ENCODE measurements around the gene SERTM1. TPM values are rescaled to one million over a fixed set of nuclear protein-coding genes. Genes with fewer than 3 reads are reported as not detected.

SERTM1 gene
- polyA plus RNA-seq, 2 of the 4 experiments (the other 2 are of a cell fraction), result not detected

GRCh38 chr13:36673352-36673751 is 468 bp upstream of the SERTM1 start:
- 79% methylated on average over 11 of the region's 11 CpGs for whole genome bisulfite sequencing (ENCODE audit: missing lambda C conversion rate)
- ChIA-PET POLR2A (no interaction called here), CTCF (no interaction called here)
- Histone ChIP-seq H3K27ac (no peak overlapping the region), H3K4me3 (no peak overlapping the region), H3K4me2 (peak overlapping the region; percentile 46; the same call in 1 of the 3 replicates), H3K9me3 (no peaks in the 10 kb centered on the region), H3K4me1 (no peaks in the 10 kb centered on the region)
- DNase-seq (ENCODE audit: low read depth in 1 of 2, low spot score in 1 of 2), result no peak
- no peak for ATAC-seq
- TF ChIP-seq HMGXB4 (CRISPR knock-in tag; IDR thresholded peaks at IDR 0.05; ENCODE audit: borderline replicate concordance), result no peak
- no peak for TF ChIP-seq USF2 (IDR thresholded peaks at IDR 0.05)
- TF ChIP-seq RARB (CRISPR knock-in tag; IDR thresholded peaks at IDR 0.05), result no peak
- no peak for TF ChIP-seq FOSB (CRISPR knock-in tag; IDR thresholded peaks at IDR 0.05)
- TF ChIP-seq CHD2 (IDR thresholded peaks at IDR 0.05; ENCODE audit: low read length, partially characterized antibody), result no peak
- TF ChIP-seq POLR2A (IDR thresholded peaks at IDR 0.05; ENCODE audit: low read length), result no peak
- TF ChIP-seq GATA3 (IDR thresholded peaks at IDR 0.05; ENCODE audit: borderline replicate concordance), result no peak
- TF ChIP-seq CEBPB (IDR thresholded peaks at IDR 0.05), result no peak
- TF ChIP-seq RNF2 (IDR thresholded peaks at IDR 0.05; ENCODE audit: borderline replicate concordance, low read depth), result no peak
- no peak for TF ChIP-seq NFE2L2 (conservative IDR thresholded peaks at IDR 0.05; ENCODE audit: low read length)
- TF ChIP-seq BHLHE40 (IDR thresholded peaks at IDR 0.05; ENCODE audit: low read depth, low read length), result no peak
- no peak for TF ChIP-seq ZC3H11A (IDR thresholded peaks at IDR 0.05)
- no peak for TF ChIP-seq CHD4 (IDR thresholded peaks at IDR 0.05; ENCODE audit: borderline replicate concordance)
- no peak for TF ChIP-seq HEYL (CRISPR knock-in tag; IDR thresholded peaks at IDR 0.05)
- no peak for TF ChIP-seq HES2 (IDR thresholded peaks at IDR 0.05)
- FAIRE-seq, result no peak

- Histone ChIP-seq H3K4me1 (no peaks in the 10 kb centered on the region), H3K4me3 (no peak overlapping the region), H3K4me2 (peak overlapping the region; percentile 46), H3K9me3 (no peaks in the 10 kb centered on the region), H3K27ac (no peak overlapping the region)
- DNase-seq (ENCODE audit: low read depth in 1 of 2, low spot score in 1 of 2) (no peak), FAIRE-seq (no peak), ATAC-seq (peak in 1 of 2 experiments; percentile 45; a peak in 3 of 6 replicates)
- ChIA-PET POLR2A (no interaction called here), CTCF (no interaction called here)
- 13% methylated on average over 14 of the region's 33 CpGs for WGBS (ENCODE audit: missing lambda C conversion rate)
- no peak for TF ChIP-seq EHMT2 (IDR thresholded peaks at IDR 0.05; ENCODE audit: low read depth)
- no peak for TF ChIP-seq FOXS1 (CRISPR knock-in tag; IDR thresholded peaks at IDR 0.05)
- TF ChIP-seq RNF2 (IDR thresholded peaks at IDR 0.05; ENCODE audit: borderline replicate concordance, low read depth), result no peak
- no peak for TF ChIP-seq ATOH8 (CRISPR knock-in tag; IDR thresholded peaks at IDR 0.05; ENCODE audit: low read depth)
- TF ChIP-seq HOXB13 (CRISPR knock-in tag; IDR thresholded peaks at IDR 0.05; ENCODE audit: low read depth), result no peak
- no peak for TF ChIP-seq RCOR1 (IDR thresholded peaks at IDR 0.05; ENCODE audit: low read depth, low read length)
- no peak for TF ChIP-seq KDM5A (IDR thresholded peaks at IDR 0.05)
- TF ChIP-seq MAX (IDR thresholded peaks at IDR 0.05), result no peak
- no peak for TF ChIP-seq CBX8 (IDR thresholded peaks at IDR 0.05)
- no peak for TF ChIP-seq MYC (IDR thresholded peaks at IDR 0.05; ENCODE audit: borderline replicate concordance, low read length)
- TF ChIP-seq NPAS2 (CRISPR knock-in tag; IDR thresholded peaks at IDR 0.05; ENCODE audit: borderline replicate concordance), result no peak
- no peak for TF ChIP-seq POLR2AphosphoS2 (conservative IDR thresholded peaks at IDR 0.05; ENCODE audit: low read length)
- no peak for TF ChIP-seq NFE2L2 (conservative IDR thresholded peaks at IDR 0.05; ENCODE audit: low read length)
- no peak for TF ChIP-seq CHD2 (IDR thresholded peaks at IDR 0.05; ENCODE audit: low read length, partially characterized antibody)
- no peak for TF ChIP-seq PBX3 (IDR thresholded peaks at IDR 0.05)
- TF ChIP-seq EHF (CRISPR knock-in tag; IDR thresholded peaks at IDR 0.05), result no peak
- TF ChIP-seq BCL3 (IDR thresholded peaks at IDR 0.05), result no peak
- no peak for TF ChIP-seq PHF8 (IDR thresholded peaks at IDR 0.05; ENCODE audit: borderline replicate concordance, low read depth)
Measured at GRCh38 chr13:36674337-36675212, 755 bp downstream of the SERTM1 start.
